GM12892 (cell line): ENCODE measurements around the gene KTN1.

Experiments
- POLR2A ChIP-seq: IDR thresholded peaks from 2 replicates; pipeline ENCODE4 v1.6.1; 2011; ENCODE audit warnings: low read depth, low read length, control low read depth
- POLR2AphosphoS5 ChIP-seq: IDR thresholded peaks from 2 replicates; pipeline ENCODE4 v1.6.1; 2011; ENCODE audit warnings: low read depth, low read length, control low read depth

DNA sequence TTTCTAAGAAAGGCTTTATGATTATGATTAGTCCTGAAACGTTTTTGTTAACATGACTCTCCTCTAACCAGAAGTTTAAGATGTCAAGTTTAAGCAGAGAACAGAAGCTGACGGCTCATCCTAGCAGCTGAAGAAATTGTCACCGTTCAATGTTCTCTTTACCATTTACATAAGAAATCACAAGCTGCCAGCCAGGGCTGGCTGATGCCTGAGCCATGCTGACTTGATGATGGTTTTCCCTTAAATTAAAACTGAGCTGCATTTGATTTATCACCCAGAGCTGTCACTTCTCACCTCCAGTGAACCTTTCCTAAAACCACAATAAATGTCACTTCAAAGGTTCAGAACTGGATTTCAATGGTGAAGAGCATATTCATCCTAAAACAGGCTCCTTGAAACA is 153.6 kb downstream of the KTN1 start:
- TF ChIP-seq POLR2A (no peak), POLR2AphosphoS5 (no peak)
